GM19035 (cell line): Measurements from ENCODE around the gene SQSTM1.

Experiments used
- ATAC-seq: cut with Tn5 transposase; IDR thresholded peaks from one replicate; pipeline ENCODE4 v1.9.1; 2021; ENCODE audit not compliant: unreplicated experiment

The SQSTM1 gene

DNA sequence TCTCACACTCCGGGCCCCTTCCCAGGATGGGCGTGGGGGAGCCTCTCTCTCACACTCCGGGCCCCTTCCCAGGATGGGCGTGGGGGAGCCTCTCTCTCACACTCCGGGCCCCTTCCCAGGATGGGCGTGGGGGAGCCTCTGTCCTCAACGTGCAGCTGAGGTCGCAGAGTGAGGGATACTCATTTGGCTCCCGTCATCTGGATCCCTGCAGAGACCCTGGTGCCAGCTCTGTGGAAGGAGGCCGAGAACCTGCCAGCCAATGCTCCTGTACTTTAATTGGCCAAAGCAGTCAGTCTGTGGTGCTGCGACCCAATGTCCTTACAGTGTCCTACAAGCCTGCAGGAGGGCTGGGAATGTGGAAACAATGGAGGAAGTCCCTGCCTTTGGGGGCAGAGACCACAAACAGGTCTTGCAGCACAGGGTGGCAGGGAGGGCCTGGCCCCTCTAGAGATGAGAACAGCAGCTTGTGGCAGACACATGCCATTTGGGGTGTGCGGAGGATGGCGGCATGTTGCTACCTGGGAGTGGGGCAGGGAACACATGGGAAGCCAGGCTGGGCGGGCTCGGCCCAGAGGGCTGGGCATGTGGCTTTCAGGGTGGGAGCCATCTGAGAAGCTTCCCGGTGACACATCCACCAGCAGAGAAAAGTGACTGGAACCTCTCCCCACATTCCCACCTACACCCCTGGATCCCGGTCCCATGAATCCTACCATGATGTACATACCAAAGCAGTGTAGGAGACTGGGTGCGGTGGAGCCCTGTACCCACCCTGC, 51.5 kb downstream of the SQSTM1 start:
- no peak for ATAC-seq

DNA sequence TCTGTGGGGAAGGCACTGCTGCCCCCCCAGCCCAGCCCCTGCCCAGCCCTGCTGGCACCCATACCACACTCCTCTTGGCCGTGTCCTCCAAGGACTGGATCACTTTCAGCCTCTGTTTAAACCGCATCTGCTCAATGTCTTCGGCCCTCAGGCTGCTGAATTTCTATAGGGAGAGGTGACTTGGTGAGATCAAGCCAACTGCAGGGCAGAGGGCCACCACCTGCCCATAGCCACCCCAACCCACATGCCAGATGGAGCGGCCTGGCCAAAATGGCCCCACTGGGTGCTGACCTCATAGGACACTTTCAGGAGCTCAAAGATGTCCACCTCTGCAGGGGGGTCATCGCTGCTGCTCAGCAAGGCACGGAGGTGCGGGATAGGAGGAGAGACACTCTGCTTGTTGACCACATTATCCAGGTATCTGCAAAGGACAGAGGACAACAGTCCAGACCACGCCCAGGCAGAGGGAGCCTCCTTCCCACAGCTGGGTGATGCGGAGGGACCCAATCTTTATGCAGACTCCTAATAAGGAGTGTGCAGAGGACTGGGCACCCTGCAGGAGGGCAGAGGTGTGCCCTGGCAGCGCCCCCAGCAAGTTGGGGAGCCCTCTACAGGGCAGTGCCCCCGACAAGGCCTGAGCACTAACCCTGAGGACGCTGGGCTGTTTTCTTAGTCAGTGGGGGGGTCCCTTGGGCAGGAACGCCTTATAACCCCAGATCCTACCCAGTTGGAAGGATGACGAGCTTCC, 52.3 kb downstream of the SQSTM1 start:
- ATAC-seq, result no peak

DNA sequence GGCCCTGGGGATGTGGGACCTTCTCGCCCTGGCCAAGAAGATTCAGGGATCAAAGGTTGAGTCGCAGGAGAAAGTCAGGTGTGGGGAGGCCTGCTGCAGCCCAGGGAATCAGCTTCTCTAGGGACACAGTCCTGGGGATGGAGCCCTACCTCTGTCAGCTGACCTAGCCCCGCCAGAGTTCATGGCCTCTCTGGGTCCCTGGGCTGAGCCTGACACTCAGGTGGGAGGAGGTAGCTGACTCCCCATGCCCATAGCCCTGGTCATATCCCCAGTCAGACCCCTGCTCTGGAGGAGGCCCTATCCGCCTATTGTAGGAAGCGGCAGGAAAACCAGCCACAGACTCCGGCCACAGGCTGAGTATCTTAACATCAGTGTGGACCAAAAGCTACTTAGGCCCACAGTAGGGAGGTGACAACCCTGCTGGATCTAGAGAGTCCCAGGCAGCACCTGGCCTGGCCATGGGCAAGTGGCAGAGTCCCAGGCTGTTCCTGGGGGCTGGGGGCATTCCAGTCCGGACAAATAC, 52.9 kb downstream of the SQSTM1 start:
- no peak for ATAC-seq

DNA sequence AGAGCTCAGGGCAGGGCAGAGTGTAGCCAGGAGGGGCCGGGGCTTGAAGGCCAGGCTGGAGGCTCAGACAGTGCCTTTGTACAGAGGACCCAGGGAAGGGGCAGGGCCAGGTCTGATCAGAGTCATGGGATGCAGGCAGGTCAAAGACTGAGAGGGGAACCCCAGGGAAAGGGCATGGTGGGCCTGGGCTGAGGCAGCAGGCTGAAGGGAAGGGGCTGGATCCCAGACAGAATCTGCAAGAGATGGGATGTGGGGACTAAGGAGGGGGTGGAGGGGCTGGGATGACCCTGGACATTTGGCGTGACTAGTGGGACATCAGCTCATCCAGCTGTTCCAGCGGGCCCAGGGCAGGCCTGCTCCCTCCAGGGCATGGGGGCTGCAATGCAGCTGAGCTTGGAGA, 53.4 kb downstream of the SQSTM1 start:
- no peak for ATAC-seq

DNA sequence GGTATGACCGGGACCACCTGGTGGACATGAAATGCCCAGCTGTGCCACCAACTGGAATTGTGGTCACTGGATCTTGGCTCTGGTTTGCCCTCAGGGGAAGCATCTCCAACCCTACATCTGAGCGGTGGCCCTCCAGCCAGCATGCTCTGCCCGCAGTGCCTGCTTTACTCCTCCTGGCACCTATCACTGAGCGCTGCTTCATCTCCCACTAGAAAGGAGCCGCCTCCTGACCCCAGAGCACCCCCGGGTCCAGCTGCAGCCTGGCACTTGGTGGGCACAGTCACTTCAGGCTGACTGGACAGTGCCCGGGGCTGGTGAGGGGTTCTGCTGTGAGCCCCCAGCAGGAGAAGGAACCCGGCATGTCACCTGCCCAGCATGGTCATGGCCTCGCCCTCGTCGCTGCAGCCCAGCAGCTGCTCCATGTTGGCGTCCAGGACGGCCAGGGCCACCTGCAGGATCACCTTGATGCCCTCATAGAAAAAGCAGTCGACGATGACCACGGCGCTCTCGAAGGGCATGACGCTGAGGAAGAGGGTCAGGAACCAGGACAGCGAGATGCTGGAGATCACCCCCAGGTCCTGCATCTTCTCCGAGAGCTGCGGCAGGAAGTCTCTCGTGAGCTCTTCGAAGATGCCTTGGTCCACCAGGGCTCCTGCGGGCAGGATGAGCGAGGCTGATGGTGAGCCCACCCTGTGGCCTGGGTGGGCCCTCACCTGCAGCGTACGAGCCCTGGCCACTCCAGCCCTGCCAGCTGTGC, 54.0 kb downstream of the SQSTM1 start:
- no peak for ATAC-seq

DNA sequence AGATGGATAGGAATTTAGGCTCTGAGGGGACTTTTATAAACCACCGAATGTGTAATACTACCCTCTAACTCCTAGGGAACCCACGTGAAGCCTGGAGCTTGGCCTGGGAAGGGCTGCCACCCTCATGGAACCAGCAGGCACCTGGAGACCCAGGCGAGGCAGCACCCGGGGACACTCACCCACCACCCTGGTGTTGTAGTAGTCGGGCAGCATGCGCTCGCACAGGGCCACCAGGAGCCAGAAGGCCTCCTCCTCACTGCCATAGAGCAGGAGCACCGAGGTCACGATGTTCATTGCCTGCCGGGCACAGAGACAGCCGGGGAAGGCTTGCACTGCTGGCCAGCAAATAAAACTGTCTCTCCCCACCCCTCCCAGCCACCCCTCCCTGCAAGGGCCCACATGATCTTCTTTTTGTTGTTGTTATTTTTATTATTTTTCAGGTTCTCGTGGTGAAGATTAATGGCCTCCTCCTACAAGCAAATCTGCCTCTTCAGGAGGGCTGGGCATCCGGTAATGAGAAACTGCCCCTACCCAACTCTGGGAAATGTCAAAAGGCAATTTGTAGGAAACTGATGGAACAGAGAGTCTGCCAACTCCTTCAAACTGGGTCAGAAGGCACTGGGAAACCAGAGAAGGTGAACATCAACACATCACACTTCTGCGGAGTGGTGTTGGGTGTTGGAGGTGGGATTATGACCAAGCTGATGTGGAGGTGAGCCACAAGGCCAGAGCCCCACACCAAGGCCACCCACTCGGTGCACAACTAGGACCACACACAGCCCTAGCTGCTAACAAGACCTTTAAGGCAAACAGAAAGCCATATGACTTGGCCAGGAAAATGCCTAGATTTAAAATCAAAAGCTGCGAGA, 55.3 kb downstream of the SQSTM1 start:
- no peak for ATAC-seq

DNA sequence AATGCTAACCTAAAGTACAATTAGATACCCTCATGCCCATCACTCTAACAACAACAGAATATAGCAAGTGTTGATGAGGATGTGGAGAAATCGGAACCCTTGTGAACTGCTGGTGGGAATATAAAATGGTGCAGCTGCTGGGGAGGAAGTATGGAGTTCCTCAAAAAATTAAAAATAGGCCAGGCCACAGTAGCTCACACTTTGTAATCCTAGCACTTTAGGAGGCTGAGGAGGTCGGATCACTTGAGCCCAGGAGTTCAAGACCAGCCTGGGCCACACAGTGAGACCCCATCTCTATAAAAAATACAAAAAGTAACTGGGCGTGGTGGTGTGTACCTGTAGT, 55.9 kb downstream of the SQSTM1 start:
- ATAC-seq, result no peak

DNA sequence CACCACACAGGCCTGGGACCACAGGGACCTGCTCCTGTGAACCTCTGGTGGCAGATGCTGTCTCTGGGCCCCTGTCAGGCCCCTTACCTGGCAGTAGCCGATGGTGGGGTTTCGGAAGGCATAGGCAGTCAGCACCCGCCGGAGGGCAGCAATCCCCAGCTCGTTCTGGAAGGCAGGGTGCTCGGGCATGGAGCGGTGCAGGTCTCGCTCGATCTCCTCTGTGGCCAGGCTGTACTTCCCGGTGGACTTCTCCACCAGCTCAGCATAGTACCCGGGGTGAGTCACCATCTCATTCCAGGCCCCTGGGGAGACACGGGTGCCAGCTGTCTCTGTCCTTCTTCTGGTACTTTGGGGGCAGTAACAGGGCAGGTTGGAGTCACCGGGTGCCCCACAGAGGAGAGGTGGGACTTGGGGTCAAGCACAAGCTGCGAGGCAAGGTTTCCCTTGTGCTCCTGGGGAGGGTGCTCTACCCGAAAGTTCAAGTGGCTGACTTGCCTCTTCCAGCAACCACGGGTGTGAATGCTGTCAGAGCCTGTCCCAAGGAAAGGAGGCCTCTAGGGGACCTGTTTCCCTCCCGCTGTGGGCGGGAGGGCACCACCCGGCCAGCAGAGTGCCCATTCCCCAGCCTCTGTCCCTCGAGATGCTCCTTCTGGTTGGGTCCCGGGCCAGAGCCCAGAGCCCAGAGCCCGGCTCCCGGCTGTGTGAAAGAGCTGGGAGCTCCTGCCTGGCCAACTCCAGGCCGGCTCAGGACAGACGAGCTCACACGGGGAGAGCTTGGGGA, 57.7 kb downstream of the SQSTM1 start:
- ATAC-seq, result no peak

DNA sequence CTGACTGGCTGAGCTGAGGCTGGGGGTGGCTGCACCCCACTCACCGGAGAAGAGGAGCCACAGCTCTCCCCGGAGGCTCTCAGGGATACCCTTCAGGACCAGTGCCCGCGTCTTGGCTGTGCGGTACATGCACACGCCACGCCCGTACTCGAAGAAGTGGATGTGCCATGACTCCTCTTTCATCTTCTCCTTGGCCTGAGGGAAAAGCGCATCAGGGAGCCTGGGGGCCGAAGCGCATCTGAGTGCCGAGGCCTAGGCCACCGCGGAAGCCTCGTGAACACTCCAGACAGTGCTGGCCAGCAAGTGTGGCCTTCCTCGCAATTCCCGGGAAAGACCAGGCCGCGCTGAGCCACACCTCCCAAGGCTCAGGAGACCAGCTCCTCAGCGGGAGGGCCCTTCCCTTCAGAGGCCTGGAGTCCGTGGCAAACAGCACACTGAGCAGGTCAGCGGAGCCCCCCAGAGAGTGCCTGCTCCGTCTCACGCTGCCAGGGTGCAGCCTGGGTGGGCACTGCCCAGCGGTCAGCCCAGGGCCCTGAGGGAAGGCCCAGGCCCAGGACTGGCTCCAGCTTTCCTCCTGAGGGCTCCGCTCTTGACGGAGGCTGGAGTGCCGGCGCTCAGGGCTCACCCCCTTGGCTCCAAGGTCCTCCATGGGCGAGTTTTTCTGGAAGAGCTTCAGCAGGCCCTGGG, 58.4 kb downstream of the SQSTM1 start:
- ATAC-seq, result no peak

DNA sequence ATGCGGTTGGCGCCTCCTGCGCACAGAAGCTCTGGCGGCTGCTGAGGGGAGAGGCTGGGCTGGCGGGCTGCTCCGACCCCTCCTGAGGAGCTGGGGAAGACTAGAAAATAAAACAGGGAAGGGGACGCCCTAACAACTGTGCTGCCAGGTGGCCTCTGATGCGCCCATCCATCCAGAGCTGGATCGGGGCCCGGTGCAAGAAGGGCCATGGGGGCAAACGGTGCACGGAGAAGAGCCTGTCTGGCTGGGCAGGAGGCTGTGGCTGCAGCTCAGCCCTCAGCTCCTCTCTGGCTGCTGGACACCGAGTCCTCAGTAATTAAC, 58.9 kb downstream of the SQSTM1 start:
- ATAC-seq, result no peak

DNA sequence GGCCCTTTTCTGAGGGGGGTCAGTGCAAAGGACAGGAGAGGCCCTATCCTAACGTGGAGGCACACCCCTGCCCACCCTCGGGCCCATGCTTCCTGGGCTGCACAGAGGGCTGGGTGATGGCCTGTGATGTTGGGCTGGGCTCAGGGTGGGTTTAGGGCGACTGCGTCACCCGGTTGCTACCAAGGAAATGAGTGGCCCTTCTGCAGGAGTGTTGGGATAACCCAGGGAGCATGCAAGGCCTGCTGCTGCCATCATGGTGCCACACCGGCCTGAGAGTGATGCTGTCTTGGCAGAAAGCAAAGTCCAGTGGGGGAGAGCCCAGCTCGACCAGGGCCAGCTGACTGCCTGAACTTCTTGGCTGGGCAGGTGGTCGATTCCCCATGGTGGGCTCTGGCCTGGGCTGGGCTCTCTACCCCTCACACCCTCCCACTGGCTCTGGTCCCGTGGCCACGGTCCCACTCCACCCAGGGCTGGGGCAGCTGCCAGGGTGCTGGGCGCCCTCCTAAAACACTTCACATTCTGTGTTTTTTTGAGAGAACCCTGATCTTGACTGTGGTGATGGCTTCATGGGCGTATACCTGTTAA, 59.5 kb downstream of the SQSTM1 start:
- no peak for ATAC-seq

DNA sequence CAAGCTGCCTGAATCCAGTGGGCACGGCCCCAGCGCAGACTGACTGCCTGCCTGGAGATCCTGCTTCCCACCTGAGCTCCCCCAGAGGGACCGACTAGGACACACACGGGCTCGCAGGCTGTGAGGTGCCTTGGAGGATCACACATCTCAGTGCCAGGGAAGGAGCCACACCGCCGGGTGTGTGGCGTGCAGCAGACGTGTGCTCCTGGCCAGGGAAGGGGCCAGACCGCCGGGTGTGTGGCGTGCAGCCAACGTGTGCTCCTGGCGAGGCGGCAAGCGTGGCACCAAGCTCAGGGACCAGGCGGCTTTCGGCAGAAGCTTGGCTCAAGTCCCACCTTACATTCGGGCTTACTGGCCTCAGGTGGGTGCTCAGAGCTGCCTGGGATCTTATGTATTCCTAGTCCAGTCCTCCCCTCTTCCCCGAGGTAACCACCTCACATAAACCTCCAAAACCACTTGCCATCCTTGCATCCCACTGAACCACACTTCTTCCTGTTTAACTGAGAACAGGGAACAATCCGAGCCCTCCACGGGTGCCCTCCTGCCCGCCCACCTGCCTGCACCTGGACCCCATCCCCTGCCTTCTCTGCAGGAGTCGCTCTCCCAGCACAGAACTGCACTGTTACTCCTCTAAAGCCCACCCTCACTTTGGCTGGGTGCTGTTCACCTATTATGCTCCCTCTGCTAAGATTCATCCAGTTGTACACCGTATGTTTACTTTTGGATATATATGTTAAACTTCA, 60.3 kb downstream of the SQSTM1 start:
- no peak for ATAC-seq

DNA sequence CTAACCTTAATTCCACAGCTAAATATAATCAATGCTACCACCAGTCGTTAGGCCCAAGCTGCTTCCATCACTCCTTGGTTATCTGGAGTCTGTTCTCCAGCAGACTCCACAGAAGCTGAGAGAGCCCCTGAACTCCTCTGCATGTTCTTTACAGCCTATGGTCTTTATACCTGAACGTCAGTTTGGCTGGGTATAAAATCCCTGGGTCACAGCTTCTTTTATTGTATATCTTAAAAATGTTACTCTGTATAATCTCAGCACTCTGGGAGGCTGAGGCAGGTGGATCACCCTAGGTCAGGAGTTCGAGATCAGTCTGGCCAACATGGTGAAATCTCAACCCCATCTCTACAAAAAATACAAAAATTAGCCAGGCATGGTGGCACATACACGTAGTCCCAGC, 61.6 kb downstream of the SQSTM1 start:
- no peak for ATAC-seq

DNA sequence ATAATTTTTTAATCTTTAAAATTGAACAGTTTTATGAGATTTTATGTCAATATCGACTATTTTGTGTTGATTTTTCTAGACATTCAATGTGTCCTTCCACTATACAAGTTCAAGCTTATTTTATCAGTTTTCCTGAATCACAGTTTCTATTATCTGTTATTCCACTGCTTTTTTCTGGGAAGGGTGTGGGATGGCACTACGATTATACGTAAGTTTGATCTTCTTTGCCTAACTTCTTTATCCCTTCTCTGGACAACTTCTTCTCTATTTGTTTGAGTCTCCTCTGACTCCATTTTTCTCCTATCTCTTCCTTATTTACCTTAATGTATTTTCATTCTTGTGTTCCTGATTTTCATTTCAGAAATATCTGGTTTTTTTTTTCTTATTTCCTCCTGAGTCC, 62.5 kb downstream of the SQSTM1 start:
- ATAC-seq, result no peak

DNA sequence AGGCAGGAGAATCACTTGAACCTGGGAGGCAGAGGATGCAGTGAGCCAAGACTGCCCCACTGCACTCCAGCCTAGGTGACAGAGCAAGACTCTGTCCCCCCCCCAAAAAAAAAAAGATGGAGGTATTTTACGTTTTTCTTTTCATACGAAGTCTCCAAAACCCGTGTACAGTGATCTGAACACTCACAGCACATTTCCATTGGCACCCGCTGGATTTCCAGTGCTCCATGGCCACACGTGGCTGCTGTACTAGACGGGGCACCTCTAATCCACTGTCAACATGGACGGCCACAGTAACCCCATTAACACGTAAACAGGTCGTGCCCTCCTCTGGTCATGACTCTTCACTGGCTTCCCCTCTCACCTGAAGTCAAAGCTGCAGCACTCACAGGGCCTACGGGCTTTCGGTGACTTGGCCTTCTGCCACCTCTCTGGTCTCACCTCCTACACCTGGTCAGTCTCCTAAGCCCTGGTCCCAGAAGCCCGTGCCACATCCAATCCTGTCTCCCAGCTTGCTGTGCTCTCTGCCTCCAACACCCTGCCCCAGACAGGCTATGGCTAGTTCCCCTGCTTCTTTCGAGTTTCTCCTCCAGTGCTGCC, 64.9 kb downstream of the SQSTM1 start:
- no peak for ATAC-seq

DNA sequence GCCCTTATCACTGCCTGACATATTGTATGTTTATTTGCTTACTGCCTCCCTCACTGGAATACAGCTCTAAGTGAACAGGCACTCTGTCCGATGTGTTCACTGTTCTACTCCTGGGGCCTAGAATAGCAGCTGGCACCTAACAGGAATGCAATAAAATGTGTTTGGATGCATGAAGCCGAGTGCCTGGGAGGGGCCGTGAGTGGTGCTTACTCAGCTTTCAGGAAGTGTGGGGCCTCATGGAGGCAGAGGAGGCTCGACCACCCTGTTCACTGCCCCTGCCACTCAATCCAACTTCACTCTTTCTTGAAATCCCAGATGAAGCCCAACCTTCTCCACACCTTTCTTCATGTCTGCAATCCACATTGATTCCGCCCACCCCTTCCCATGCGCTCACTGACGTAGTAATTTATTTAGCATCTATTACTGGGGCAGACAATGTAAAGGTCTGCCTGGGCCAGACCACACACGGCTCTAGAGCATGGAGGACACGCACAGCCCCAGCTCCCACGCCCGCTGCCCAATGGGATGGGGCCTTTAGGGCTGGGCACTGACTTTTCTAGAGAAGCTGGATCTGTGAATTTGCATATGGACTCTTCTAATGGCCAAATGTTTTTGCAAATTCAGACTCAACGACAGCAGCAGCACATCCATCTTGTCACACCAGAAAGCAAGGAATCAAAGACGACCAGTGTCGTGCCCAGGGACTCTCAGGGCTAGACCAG, 65.6 kb downstream of the SQSTM1 start:
- no peak for ATAC-seq

DNA sequence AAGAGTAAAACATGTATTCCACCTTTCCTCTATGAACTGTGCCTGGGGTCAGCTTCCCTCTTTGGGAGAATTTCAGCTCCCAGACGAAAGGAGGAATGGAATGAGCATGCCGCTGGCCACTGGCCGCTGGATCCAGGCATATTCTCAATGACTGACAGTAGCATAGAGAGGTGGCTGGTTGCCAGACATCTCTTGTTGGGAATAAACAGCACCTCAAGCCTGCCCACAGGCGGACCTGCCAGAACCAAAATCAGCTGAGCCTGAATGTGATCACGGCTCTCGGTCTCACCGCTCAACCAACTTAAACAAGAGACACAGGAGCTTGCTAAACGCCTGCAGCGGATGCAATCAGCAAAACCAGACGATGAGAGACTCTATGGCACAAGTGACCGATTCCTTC, 66.4 kb downstream of the SQSTM1 start:
- ATAC-seq, result no peak
